Measurements from ENCODE around the gene ARFGEF3. TPM values are rescaled to one million over a fixed set of nuclear protein-coding genes. Genes with fewer than 3 reads are reported as not detected.

ARFGEF3 gene
- total and polyA plus RNA-seq, 2 experiments from 2014 or later = 5.8 to 24.6 TPM

GRCh38 chr6:138389551-138389950 is 227.8 kb downstream of the ARFGEF3 start:
- ATAC-seq = no peak
- H3K27ac ChIP-seq (ENCODE audit: low read depth) = no peak overlapping the region
- no peak for TF ChIP-seq NANOG (IDR thresholded peaks at IDR 0.05; ENCODE audit: borderline replicate concordance)
- no peak for TF ChIP-seq CTCF (conservative IDR thresholded peaks at IDR 0.05; ENCODE audit: low read depth in 2 of 2)
- no peak for TF ChIP-seq EZH2 (IDR thresholded peaks at IDR 0.05; ENCODE audit: low read depth, unreplicated experiment)
- TF ChIP-seq ZNF114 (CRISPR knock-in tag; IDR thresholded peaks at IDR 0.05) = no peak
- no peaks in the 10 kb centered on the region for H3F3A ChIP-seq (replicated peaks; ENCODE audit: low read depth)
- H3K36me3 ChIP-seq (ENCODE audit: insufficient read depth) = no peaks in the 10 kb centered on the region
- H3K27me3 ChIP-seq (ENCODE audit: insufficient read depth) = no peaks in the 10 kb centered on the region
- no peak overlapping the region for H3K4me3 Mint-ChIP-seq
- H3K36me3 Mint-ChIP-seq (ENCODE audit: low read depth) = no peaks in the 10 kb centered on the region
- no peak overlapping the region for H3K4me3 ChIP-seq
- DNase-seq (ENCODE audit: low spot score) = no peak
- H3K27me3 Mint-ChIP-seq (ENCODE audit: insufficient read depth, low read depth, poor library complexity) = peaks cover 2% of the 10 kb centered on the region
- H3K79me2 ChIP-seq (replicated peaks; ENCODE audit: insufficient read depth) = no peaks in the 10 kb centered on the region
- no peak overlapping the region for H3K27ac Mint-ChIP-seq
- 0 out of 2 replicates have a peak overlapping the region, but pooled peaks have one; percentile 43 for H2AFZ ChIP-seq
- no peak overlapping the region for H3K4me2 ChIP-seq
- H3K9me3 Mint-ChIP-seq = no peaks in the 10 kb centered on the region
- peaks cover 13% of the 10 kb centered on the region for H3K4me1 ChIP-seq (ENCODE audit: insufficient read depth)
- peaks cover 19% of the 10 kb centered on the region for H3K4me1 Mint-ChIP-seq
- H3K9me2 ChIP-seq (ENCODE audit: insufficient read depth) = no peaks in the 10 kb centered on the region; the same call in 1 of the 2 replicates
- H4K20me1 ChIP-seq (replicated peaks; ENCODE audit: insufficient read depth) = no peaks in the 10 kb centered on the region

Small RNA genes within 50 kb of the gene (small RNA-seq; reads per million reads assigned to genes)
- not detected for gene AL031003.1 (ENCODE audit: low replicate concordance)

Other genes with a start within 250 kb of the ARFGEF3 start
- gene PERP, start 54.5 kb upstream of the ARFGEF3 start, total RNA-seq (2014; rRNA removed; shearing (Covaris generic)) = 20.1 and 23.7 TPM in 2 replicates
- gene PERP, start 54.5 kb upstream of the ARFGEF3 start, polyA plus RNA-seq (2016; fragmentation: Nextera tagmentation; extraction: Ambion mirVana) = 28.1 and 28.4 TPM in 2 replicates
- gene PBOV1, start 56.6 kb downstream of the ARFGEF3 start, total RNA-seq (2014; rRNA removed; shearing (Covaris generic)) = not detected in 2 replicates
- gene PBOV1, start 56.6 kb downstream of the ARFGEF3 start, polyA plus RNA-seq (2016; fragmentation: Nextera tagmentation; extraction: Ambion mirVana) = not detected in 2 replicates
- not detected in 2 replicates for gene SMIM28, start 216.0 kb downstream of the ARFGEF3 start, total RNA-seq (2014; rRNA removed; shearing (Covaris generic))
- gene SMIM28, start 216.0 kb downstream of the ARFGEF3 start, polyA plus RNA-seq (2016; fragmentation: Nextera tagmentation; extraction: Ambion mirVana) = not detected in 2 replicates
- gene HEBP2, start 242.3 kb downstream of the ARFGEF3 start, total RNA-seq (2014; rRNA removed; shearing (Covaris generic)) = 14.7 and 25.6 TPM in 2 replicates
- gene HEBP2, start 242.3 kb downstream of the ARFGEF3 start, polyA plus RNA-seq (2016; fragmentation: Nextera tagmentation; extraction: Ambion mirVana) = 118 and 127 TPM in 2 replicates